H1 (cell line): ENCODE results near the gene CLPTM1L.
"Not testable (repeated sequence)": the region's sequence is repeated elsewhere in the genome, so short reads cannot be mapped to it uniquely, and the experiment has no call there.

ENCODE experiments used
- CTCF ChIP-seq, 3 experiments: IDR thresholded peaks; 1 replicate in 2 of 3; 2 replicates in 1 of 3; pipeline versions ENCODE4 v1.5.1 to v1.6.1; 2011; ENCODE audit warnings: low read length in 3 of 3, mild to moderate bottlenecking in 3 of 3, inconsistent platforms in 2 of 3, low read depth in 1 of 3, moderate library complexity in 1 of 3; ENCODE audit not compliant: insufficient read depth in 1 of 3; ENCODE audit errors: control extremely low read depth in 1 of 3
- EP300 ChIP-seq, 2 experiments: IDR thresholded peaks; 1 replicate in 1 of 2; 2 replicates in 1 of 2; pipeline ENCODE4 v1.6.1; 2011 to 2012; ENCODE audit warnings: low read depth in 2 of 2, low read length in 2 of 2, mild to moderate bottlenecking in 2 of 2, borderline replicate concordance in 1 of 2, inconsistent platforms in 1 of 2, moderate library complexity in 1 of 2

DNA sequence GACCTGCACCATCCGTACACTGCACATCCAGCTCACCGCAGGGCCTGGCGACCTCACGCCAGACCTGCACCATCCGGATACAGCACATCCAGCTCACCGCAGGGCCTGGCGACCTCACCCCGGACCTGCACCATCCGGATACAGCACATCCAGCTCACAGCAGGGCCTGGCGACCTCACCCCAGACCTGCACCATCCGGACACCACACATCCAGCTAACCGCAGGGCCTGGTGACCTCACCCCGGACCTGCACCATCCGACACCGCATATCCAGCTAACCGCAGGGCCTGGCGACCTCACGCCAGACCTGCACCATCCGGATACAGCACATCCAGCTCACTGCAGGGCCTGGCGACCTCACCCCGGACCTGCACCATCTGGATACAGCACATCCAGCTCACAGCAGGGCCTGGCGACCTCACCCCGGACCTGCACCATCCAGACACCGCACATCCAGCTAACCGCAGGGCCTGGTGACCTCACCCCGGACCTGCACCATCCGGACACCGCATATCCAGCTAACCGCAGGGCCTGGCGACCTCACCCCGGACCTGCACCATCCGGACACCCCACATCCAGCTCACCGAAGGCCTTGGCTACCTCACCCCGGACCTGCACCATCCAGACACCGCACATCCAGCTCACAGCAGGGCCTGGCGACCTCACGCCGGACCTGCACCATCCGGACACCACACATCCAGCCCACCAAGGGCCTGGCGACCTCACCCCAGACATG lies 61.7 kb downstream of the CLPTM1L start:
- not testable (repeated sequence) for TF ChIP-seq CTCF (IDR thresholded peaks at IDR 0.05; ENCODE audit: control extremely low read depth in 1 of 3, insufficient read depth in 1 of 3, low read depth in 1 of 3, low read length in 3 of 3); EP300 (IDR thresholded peaks at IDR 0.05; ENCODE audit: borderline replicate concordance in 1 of 2, low read depth in 2 of 2, low read length in 2 of 2)
